ENCODE data around the gene ARPC2. TPM values are rescaled to one million over a fixed set of nuclear protein-coding genes. Genes with fewer than 3 reads are reported as not detected.

Gene ARPC2
- total RNA-seq, 2 donors from 2014 or later, result 243 to 247 TPM

- no peaks in the 10 kb centered on the region for H3K9me3 Mint-ChIP-seq
- H3K9ac ChIP-seq (ENCODE audit: extremely low read depth, low read length, poor library complexity, severe bottlenecking), result no peak overlapping the region
- peaks cover 24% of the 10 kb centered on the region for H3K36me3 Mint-ChIP-seq (ENCODE audit: low read depth)
- peak overlapping the region; percentile 22 for H3K27ac ChIP-seq (ENCODE audit: low read depth, low read length)
- TF ChIP-seq CTCF (conservative IDR thresholded peaks at IDR 0.05), result no peak
- H3K4me3 ChIP-seq (ENCODE audit: low read length), result no peak overlapping the region
- H3K4me1 Mint-ChIP-seq, result peaks cover 14% of the 10 kb centered on the region
- H3K36me3 ChIP-seq (ENCODE audit: control insufficient read depth, insufficient read depth, low read length), result peaks cover 29% of the 10 kb centered on the region
- WGBS, 2 experiments (ENCODE audit: insufficient coverage in 1 of 2, insufficient read length in 1 of 2), result 91 to 95% methylated on average over 4 to 6 of the region's 6 CpGs
- no peak overlapping the region for H3K4me3 Mint-ChIP-seq
- no peaks in the 10 kb centered on the region for H3K9me3 ChIP-seq (ENCODE audit: control insufficient read depth, low read length)
- H3K4me1 ChIP-seq (ENCODE audit: control insufficient read depth, insufficient read depth, low read length), result no peaks in the 10 kb centered on the region
- no peak overlapping the region for H3K27ac Mint-ChIP-seq
- H3K27me3 ChIP-seq (ENCODE audit: control insufficient read depth, insufficient read depth, low read length, poor library complexity, severe bottlenecking), result no peaks in the 10 kb centered on the region
- H3K27me3 Mint-ChIP-seq (ENCODE audit: insufficient read depth), result no peaks in the 10 kb centered on the region
- no peak for DNase-seq
Observed at GRCh38 chr2:218262237-218262600, 45.2 kb downstream of the ARPC2 start.

GRCh38 chr2:218262631-218263586 lies 45.9 kb downstream of the ARPC2 start:
- Mint-ChIP-seq H3K4me3 (no peak overlapping the region), H3K27me3 (ENCODE audit: insufficient read depth) (no peaks in the 10 kb centered on the region), H3K4me1 (peaks cover 14% of the 10 kb centered on the region), H3K36me3 (ENCODE audit: low read depth) (peaks cover 30% of the 10 kb centered on the region), H3K27ac (no peak overlapping the region), H3K9me3 (no peaks in the 10 kb centered on the region)
- Histone ChIP-seq H3K27me3 (ENCODE audit: control insufficient read depth, insufficient read depth, low read length, poor library complexity, severe bottlenecking) (no peaks in the 10 kb centered on the region), H3K9ac (ENCODE audit: extremely low read depth, low read length, poor library complexity, severe bottlenecking) (no peak overlapping the region), H3K4me1 (ENCODE audit: control insufficient read depth, insufficient read depth, low read length) (no peaks in the 10 kb centered on the region), H3K9me3 (ENCODE audit: control insufficient read depth, low read length) (no peaks in the 10 kb centered on the region), H3K27ac (ENCODE audit: low read depth, low read length) (no peak overlapping the region), H3K36me3 (ENCODE audit: control insufficient read depth, insufficient read depth, low read length) (peaks cover 35% of the 10 kb centered on the region), H3K4me3 (ENCODE audit: low read length) (no peak overlapping the region)
- 94 to 95% methylated on average over 24 to 39 of the region's 39 CpGs for WGBS, 2 experiments (ENCODE audit: insufficient coverage in 1 of 2, insufficient read length in 1 of 2)
- DNase-seq, result no peak
- TF ChIP-seq CTCF (conservative IDR thresholded peaks at IDR 0.05), result no peak

- peak; percentile 32 for TF ChIP-seq CTCF (conservative IDR thresholded peaks at IDR 0.05)
- Mint-ChIP-seq H3K36me3 (ENCODE audit: low read depth) (peaks cover 30% of the 10 kb centered on the region), H3K4me1 (peaks cover 13% of the 10 kb centered on the region), H3K27ac (no peak overlapping the region), H3K27me3 (ENCODE audit: insufficient read depth) (no peaks in the 10 kb centered on the region), H3K9me3 (no peaks in the 10 kb centered on the region), H3K4me3 (no peak overlapping the region)
- WGBS, 2 experiments (ENCODE audit: insufficient coverage in 1 of 2, insufficient read length in 1 of 2), result 94 to 98% methylated on average over 10 to 17 of the region's 17 CpGs
- Histone ChIP-seq H3K36me3 (ENCODE audit: control insufficient read depth, insufficient read depth, low read length) (peaks cover 35% of the 10 kb centered on the region), H3K27ac (ENCODE audit: low read depth, low read length) (no peak overlapping the region), H3K9me3 (ENCODE audit: control insufficient read depth, low read length) (no peaks in the 10 kb centered on the region), H3K4me1 (ENCODE audit: control insufficient read depth, insufficient read depth, low read length) (no peaks in the 10 kb centered on the region), H3K4me3 (ENCODE audit: low read length) (no peak overlapping the region), H3K27me3 (ENCODE audit: control insufficient read depth, insufficient read depth, low read length, poor library complexity, severe bottlenecking) (no peaks in the 10 kb centered on the region), H3K9ac (ENCODE audit: extremely low read depth, low read length, poor library complexity, severe bottlenecking) (no peak overlapping the region)
- DNase-seq, result no peak
Observed at GRCh38 chr2:218263817-218264641, 47.0 kb downstream of the ARPC2 start.

Measured in endodermal cell (in vitro differentiated cells).